GM21825 (cell line): ENCODE results near the gene PSD2.

ENCODE experiments used
- ATAC-seq: cut with Tn5 transposase; IDR thresholded peaks from one replicate; pipeline ENCODE4 v1.9.1; 2021; ENCODE audit warnings: mild to moderate bottlenecking, moderate library complexity; ENCODE audit not compliant: unreplicated experiment

PSD2 gene

GRCh38 chr5:139810341-139811273 is 15.0 kb downstream of the PSD2 start:
- ATAC-seq = no peak

DNA sequence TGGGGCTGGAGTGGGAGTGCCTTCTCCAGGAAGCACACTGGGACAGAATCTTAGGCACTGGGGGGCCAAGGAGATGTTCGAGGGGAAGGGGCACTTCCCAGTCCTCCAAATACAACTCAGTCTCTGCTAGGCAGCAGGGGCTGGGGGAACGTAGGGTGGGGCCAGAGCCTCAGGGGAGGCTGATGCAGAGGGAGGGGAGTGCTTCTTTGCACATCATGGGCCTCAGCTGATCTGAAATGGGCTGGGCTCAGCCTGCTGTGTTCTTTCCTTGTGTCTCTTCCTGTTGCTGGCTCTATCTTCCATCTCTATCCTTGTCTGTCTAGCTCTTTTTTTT is 15.6 kb downstream of the PSD2 start:
- no peak for ATAC-seq

DNA sequence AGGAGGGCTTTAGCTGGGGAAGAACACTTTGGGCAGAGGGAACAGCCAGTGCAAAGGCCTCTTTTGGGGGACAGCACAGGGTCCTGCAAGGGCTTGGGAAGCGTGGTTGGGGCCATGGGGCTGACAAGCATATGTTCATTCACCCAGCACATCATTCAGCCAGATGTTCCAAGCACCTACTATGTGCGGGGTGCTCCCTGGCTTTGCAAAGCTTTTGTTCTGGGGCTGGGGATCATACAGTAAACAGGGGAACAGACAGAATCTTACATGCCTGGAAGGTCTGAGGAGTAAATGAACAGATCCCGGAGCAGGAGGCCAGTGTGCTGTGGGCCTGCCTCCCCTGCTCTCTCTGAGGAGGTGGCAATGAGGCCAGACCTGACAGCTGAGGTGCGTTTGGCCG is 16.7 kb downstream of the PSD2 start:
- ATAC-seq = no peak

DNA sequence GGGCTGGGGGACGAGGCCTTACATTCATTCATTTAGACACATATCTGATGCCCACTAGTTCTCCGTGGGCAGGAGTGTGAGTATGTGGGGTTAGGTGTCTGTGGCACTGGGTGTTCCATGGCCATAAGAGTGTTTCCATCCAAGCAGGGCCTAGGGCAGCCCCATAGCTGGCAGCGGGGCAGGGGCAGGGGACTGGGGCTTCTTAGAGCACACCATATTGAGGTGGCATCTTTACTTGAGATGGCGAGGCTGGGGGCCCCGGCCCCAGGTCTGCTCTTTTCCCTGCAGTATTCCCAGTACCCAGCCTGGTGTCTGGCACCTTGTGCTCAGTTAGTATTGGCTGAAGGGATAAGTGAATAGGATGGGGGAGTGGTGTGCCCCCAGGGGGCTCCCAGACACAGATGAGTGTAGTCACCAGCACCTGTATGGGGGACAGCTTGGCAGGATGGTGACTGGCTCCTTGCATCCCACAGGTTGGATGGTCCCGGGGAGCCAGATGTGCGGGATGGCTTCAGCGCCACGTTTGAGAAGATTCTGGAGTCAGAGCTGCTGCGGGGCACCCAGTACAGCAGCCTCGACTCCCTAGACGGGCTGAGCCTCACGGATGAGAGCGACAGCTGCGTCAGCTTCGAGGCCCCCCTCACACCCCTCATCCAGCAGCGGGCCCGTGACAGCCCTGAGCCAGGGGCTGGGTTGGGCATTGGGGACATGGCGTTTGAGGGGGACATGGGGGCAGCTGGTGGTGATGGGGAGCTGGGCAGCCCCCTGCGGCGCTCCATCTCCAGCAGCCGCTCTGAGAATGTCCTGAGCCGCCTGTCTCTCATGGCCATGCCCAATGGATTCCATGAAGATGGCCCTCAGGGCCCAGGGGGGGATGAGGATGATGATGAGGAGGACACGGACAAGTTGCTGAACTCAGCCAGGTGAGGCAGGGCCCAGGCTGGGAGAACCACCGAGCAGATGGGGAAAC is 17.5 kb downstream of the PSD2 start:
- ATAC-seq = no peak

DNA sequence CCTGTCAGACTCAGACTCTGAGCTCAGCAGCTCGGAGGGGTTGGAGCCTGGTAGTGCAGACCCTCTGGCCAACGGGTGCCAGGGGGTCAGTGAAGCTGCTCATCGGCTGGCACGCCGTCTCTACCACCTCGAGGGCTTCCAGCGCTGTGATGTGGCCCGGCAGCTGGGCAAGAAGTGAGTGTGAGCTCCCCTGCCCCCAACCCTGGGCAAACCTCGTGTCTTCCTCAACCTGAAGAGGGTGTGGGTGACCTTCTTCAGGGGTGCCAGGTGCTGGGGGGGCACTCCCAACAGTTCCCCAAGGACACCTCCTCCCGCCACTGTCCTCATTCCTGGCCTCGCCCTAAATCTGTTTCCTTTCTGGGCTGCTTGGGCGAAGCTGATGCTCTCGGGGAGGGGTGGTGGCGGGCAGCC is 18.6 kb downstream of the PSD2 start:
- no peak for ATAC-seq

DNA sequence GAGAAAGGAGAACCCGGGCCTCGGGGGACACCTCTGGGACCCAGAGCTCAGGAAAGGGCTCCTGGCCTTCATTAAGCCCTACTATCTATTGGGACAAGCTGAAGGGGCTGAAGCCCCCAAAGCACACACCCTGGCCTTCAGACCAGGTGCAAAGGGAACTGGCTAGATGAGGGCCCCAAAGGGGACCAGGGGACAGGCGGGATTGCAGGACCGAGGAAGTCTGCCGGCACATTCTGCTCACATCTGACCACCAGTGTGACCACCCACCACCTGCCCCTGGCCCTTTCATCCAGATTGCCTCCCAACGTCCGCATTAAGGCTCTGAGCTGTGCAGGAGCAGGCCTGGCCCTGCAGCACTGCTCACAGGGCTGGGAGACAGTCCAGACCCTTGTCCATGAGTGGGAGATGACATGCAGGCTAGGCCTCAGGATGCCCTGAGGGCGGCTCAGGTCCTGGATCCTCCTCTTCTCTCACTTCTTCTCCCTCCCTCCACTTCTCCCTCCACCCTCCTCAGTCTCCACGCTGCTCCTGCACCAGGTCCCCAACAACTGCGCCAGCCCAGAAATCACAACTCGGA is 19.2 kb downstream of the PSD2 start:
- ATAC-seq = no peak

DNA sequence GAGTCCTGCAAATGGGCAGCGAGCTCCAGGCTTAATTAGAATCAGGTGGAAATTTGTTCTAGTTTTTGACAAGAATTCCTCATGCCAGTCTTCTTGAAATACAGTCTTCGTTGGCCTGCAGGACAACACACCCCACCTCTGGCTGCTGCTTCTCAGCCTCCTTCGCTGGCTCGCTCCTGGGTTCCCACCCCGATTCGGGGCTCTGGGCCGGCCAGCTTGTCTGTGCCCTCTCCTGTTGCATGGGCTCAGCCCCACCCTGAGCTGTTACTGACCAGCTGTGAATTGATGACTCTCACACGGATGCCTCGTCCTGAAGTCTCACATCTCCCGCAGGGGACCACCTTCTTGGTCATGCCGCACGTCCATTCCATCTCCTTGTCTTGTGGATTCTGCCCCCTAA is 21.0 kb downstream of the PSD2 start:
- no peak for ATAC-seq

DNA sequence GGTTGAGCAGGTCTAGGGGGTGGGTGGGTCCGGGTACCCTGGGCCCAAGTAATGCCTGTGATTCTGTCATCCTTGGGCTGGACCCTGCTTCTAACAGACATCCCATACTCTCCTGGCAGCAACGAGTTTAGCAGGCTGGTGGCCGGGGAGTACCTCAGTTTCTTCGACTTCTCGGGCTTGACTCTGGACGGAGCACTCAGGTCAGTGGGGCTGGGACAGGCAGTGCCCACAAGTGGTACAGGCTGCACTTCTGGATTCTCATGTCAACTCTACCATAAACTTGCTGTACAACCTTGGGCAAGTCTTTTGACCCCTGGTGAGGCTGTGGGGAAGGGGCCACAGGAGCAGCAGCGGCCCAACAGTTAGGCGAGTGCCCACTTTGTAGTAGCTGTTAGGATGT is 21.8 kb downstream of the PSD2 start:
- ATAC-seq = no peak

- no peak for ATAC-seq
These were observed 22.4 kb downstream of the PSD2 start for GRCh38 chr5:139817970-139818369.

- no peak for ATAC-seq
These were observed 24.5 kb downstream of the PSD2 start for GRCh38 chr5:139820130-139820529.

DNA sequence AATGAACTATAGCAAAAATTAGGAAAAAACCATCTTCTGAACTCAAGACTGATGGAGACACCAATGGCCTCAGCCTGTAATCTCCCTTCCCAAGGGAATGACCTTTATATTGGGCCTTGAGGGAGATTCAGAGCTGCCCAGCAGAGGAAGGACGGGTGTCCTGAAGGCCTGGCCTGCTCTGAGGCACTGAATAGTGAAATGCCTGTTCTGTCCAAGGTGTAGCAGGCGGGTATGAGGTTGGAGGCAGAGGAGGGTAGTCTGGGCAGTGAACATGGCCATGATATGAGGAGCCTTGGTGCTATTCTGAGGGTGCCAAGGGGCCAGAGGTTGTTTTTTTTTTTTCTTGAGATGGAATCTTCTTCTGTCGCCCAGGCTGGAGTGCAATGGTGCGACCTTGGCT is 25.0 kb downstream of the PSD2 start:
- no peak for ATAC-seq

DNA sequence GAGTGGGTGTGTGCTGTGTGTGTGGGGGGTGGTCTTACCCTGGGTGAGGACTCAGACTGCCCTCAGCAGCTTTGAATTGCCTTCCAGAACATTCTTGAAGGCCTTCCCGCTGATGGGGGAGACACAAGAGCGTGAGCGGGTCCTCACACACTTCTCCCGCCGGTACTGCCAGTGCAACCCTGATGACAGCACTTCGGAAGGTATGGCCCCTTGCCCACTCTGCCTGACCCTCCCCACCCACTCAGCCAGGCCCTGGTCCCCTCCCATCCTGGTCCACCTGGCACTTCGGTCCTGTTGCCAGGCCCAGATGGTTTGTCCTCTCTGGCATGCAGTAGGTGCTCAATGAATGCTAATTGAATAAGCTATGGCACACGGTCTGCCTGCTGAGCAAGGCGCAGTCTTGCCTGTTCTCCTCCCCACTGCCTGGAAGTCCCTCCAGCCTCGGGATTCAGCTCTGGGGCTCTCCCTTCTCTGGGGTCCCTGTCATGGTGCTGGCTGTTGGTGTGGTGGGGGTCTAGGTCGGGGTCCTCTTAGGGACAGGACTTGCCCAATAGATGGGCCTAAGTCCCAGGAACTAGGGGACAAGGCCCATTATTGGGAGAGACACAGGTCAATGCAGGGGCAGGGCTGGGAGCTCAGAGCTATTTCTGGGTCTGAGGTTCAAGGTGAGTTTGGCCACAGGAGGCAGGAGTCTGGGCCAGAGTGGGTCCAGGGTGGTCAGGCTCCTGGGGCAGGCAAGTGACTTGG is 26.4 kb downstream of the PSD2 start:
- ATAC-seq = no peak

DNA sequence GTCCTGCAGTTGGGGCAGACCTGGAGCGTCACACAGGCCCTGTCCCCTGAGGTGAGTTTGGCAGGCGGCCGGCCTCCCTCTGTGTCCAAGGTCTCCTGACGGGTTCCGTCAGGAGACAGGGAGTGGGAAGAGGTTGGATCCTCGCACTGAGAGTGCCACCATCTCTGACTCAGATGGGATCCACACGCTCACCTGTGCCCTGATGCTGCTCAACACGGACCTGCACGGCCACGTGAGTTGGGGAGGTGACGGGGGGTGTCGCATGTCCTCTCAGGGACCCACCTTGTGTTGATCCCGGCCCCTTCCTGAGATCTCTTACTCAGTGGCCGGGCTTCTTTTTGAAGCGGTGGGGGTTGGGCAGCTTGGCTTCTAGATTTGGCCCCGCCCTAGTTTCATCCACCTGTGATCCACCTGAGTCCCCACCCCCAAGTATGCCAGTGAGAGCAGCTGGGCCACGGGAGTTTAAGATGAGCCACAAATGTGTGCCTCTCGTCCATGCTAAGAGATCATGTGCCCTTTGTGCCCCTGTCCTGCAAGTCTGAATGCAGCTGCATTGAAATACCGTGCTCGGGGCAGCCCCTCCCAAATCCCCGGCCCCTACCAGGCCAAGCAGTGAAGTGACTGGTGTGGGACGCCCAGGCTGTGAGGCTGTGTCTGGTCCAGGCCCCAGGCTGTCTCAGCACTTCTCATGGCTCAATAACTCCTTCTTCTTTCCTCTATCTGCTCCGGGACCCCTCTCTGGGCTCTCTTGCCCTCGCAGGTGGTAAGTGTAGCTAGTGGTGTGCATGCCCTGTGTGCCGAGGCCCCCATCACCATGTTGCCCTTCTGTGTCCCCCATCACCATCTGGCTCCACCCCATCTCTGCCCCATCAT is 27.2 kb downstream of the PSD2 start:
- no peak for ATAC-seq

DNA sequence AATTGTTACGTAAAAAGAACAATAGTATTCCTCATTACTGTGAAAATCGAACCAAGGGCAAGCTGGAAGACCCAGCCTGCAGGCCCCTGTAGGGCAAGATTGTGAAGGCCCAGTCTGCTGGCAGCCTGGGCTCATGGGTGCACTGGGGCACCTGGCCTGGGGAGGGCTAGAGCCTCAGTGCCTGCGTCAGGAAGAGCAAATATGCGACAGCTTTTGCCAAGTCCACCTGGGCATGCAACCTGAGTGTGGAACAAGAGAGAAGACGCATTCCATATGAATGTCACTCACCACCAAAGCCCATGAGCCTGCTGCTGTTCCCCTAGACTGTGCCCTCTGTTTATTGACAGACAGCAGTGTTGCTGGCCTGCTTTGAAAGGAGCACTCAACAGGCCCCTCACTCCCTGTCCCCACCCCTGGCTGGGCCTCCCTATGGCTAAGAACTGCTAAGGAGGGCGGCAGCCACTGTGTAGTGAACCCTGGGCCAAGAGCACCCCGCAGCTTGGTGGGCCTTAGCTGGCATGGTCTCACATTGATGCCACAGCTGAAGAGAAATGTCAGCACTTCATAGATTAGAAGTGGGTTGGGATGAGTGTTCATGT is 28.2 kb downstream of the PSD2 start:
- no peak for ATAC-seq

DNA sequence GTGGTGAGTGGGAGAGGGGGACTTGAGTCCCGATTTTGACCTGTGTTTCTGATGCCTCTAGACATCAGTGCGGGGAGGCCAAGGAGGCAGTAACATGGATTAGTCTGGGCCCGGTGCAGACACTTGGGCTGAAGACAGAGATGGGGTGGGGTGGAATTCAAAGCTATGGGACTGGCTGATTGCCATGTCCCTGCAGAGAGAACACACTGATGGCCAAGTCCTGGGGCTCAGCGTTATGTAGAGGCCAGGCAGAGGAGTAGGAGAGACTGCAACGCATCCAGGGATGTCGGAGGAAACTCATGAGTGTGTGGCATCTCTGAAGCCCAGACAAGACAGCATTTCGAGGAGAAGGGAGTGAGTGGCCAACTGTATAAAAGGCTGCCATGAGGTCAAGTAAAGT is 30.1 kb downstream of the PSD2 start:
- no peak for ATAC-seq

GRCh38 chr5:139828207-139828895 is 32.7 kb downstream of the PSD2 start:
- no peak for ATAC-seq

DNA sequence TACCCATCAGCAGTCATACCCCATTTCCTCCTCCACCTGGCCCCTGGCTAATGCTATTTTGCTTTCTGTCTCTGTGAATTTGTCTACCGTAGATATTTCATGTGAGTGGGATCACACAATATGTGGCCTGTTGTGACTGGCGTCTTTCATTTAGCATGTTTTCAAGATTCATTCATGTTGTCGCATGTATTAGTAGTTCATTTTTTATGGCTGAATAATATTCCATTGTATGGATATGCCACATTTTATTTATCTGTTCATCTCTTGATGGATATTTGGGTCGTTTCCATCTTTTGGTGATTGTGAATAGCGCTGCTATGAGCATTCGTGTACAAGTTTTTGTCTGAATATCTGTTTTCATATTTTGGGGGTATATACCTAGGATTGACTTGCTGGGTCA is 33.9 kb downstream of the PSD2 start:
- no peak for ATAC-seq

- no peak for ATAC-seq
These were observed 36.0 kb downstream of the PSD2 start for GRCh38 chr5:139831624-139832023.

- ATAC-seq = no peak
These were observed 37.9 kb downstream of the PSD2 start for GRCh38 chr5:139833525-139833924.
